Fibroblast of the aortic adventitia (primary cell): ENCODE measurements around the gene CYTH3. TPM values are rescaled to one million over a fixed set of nuclear protein-coding genes. Genes with fewer than 3 reads are reported as not detected.
"Not testable (repeated sequence)": the region's sequence is repeated elsewhere in the genome, so short reads cannot be mapped to it uniquely, and the experiment has no call there.

Source experiments
- DNase-seq: peaks from one replicate; pipeline ENCODE4 v3.0.0-alpha.2; 2010; ENCODE audit warnings: low read depth
- H3K4me3 ChIP-seq: 2 replicates; pipeline ENCODE4 v1.5.1; 2011; ENCODE audit warnings: low read depth, mild to moderate bottlenecking, control low read depth, low read length, moderate library complexity
- total RNA-seq: library from RNA; depleted of rRNA; stranded (reverse); fragments of >200 nt; gene quantifications from 2 replicates; pipeline ENCODE4 v1.2.3, GENCODE V29; 2012; ENCODE audit warnings: low replicate concordance
- TF ChIP-seq, protein P1 (sequence below): IDR thresholded peaks from 2 replicates; pipeline ENCODE4 v1.5.1; 2011; ENCODE audit warnings: mild to moderate bottlenecking, low read length, control low read depth, inconsistent platforms; ENCODE audit not compliant: insufficient read depth

The CYTH3 gene
- total RNA-seq, 1 donor, result 27.1 TPM

- DNase-seq, result peak; percentile 88
- no peak overlapping the region for H3K4me3 ChIP-seq
- TF ChIP-seq, protein P1, sequence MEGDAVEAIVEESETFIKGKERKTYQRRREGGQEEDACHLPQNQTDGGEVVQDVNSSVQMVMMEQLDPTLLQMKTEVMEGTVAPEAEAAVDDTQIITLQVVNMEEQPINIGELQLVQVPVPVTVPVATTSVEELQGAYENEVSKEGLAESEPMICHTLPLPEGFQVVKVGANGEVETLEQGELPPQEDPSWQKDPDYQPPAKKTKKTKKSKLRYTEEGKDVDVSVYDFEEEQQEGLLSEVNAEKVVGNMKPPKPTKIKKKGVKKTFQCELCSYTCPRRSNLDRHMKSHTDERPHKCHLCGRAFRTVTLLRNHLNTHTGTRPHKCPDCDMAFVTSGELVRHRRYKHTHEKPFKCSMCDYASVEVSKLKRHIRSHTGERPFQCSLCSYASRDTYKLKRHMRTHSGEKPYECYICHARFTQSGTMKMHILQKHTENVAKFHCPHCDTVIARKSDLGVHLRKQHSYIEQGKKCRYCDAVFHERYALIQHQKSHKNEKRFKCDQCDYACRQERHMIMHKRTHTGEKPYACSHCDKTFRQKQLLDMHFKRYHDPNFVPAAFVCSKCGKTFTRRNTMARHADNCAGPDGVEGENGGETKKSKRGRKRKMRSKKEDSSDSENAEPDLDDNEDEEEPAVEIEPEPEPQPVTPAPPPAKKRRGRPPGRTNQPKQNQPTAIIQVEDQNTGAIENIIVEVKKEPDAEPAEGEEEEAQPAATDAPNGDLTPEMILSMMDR, result no peak
Observed at GRCh38 chr7:6226194-6226799, 46.1 kb downstream of the CYTH3 start.

DNA sequence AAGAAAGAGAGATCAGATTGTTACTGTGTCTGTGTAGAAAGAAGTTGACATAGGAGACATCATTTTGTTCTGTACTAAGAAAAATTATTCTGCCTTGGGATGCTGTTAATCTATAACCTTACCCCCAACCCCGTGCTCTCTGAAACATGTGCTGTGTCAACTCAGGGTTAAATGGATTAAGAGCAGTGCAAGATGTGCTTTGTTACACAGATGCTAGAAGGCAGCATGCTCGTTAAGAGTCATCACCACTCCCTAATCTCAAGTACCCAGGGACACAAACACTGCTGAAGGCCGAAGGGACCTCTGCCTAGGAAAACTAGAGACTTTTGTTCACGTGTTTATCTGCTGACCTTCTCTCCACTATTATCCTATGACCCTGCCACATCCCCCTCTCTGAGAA, 49.0 kb downstream of the CYTH3 start:
- DNase-seq, H3K4me3 ChIP-seq: not testable (repeated sequence)

GRCh38 chr7:6223010-6223409, 49.4 kb downstream of the CYTH3 start:
- not testable (repeated sequence) for H3K4me3 ChIP-seq, DNase-seq

DNA sequence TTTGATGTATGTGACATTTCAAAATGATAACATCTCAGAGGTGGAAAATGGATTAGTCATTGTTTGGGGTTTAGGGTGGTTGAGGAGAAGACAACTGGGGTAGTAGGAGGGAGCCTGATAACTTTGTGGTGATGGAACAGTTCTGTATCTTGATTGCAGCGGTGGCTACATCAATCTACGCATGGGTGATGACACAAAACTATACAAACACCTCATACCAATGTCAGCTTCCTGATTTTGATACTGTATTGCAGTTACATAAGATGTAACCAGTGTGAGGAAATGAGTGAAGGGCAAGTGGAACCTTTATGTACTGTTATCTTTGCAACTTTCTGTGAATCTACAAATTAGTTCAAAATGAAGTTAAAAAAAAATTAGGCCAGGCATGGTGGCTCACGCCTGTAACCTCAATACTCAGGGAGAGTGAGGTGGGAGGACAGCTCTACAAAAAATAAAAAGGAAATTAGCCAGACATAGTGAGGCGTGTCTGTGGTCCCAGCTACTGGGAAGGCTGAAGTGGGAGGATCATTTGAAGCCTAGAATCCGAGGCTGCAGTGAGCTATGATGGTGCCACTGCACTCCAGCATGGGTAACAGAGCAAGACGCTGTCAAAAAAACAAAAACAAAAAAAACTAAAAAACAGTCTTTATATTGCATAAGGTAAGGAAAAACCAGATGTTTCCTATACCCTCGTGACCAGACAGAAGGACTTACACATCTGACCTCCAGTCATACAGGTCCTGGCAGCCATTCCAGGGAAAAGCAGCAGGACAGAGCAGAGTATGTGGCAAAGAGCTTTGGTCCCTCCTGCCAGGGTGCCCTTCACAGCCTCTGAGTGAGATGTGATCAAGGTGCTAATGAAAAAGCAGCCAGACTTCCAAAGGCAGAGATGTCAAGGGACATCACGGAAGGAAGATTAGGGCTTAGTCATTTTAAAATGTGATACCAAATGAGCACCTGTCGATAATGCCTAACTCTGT, 50.8 kb downstream of the CYTH3 start:
- DNase-seq, result no peak
- H3K4me3 ChIP-seq, result no peak overlapping the region
- TF ChIP-seq, protein P1, result no peak

DNA sequence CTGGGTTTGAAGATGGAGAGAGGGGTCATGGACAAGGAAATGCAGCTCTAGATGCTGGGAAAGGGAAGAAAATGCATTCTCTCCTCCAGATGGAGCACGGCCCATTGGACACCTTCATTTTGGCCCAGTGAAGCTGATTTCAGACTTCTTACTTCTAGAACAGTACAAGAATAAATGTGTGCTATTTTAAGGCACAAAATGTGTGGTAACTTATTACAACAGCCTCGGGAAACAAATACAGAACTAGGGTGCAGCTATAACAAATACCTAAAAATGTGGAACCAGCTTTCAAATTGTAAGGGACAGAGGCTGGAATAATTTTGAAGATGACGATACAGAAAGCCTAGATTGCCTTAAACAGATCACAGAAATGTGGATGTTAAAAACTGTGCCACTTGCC, 54.1 kb downstream of the CYTH3 start:
- no peak overlapping the region for H3K4me3 ChIP-seq
- DNase-seq, result no peak
- TF ChIP-seq, protein P1, result peak; percentile 1

GRCh38 chr7:6212008-6212407, 60.4 kb downstream of the CYTH3 start:
- H3K4me3 ChIP-seq, result no peak overlapping the region
- TF ChIP-seq, protein P1, result no peak
- no peak for DNase-seq

DNA sequence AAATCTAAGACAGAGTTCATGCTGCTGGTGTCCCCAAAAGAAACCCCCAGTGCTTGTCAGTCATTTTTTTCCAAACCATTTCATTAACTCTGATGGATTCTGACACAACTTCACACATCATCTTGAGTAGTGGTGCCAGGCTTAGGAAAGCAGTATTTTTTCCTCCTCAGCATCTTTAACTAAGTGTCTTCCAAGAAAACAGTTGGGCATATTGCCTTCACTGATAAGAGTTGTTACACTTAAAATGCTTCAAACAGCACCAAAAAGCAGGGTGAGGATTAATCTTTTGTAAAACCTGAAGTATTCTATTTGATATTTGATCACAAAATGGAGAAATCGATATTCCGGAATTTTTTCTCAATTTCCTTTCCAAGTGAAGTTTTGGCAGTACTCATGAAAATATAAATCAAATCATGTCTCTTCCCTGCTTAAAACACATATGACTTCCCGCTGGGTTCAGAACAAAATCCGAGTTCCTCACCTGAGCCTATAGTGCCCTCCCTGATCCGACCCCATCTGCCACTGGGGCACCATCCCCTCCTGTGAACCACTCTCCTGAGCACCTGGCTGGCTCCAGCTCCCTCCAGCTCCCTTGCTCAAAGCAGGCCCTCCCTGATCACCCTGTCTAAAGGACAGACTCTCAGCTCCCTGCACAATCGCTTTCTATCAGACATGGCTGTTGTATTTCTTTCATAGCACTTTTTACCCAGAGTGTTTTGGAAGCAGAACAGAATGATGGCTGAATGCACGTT, 61.6 kb downstream of the CYTH3 start:
- H3K4me3 ChIP-seq, result no peak overlapping the region
- TF ChIP-seq, protein P1, result no peak
- no peak for DNase-seq
